Measurements from ENCODE around the gene PACRG. TPM values are rescaled to one million over a fixed set of nuclear protein-coding genes. Genes with fewer than 3 reads are reported as not detected.

The PACRG gene
- polyA plus RNA-seq, 1 donor from 2014 or later = 16.6 TPM

DNA sequence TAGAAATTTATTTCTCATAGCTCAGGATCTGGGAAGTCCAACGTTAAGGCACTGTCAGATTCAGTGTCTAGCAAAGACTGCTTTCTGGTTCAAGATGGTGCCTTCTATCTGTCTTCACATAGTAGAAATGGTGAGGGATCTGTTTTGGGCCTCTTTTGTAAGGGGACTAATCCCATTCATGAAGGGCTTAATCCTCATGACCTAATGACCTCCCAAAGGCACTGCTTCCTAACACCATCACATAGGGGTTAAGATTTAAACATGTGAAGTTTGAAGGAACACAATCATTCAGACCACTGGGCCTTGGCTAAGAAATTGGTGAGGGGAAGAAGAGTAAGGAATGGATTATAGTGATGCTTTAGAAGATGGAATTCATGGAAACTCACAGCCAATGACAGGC lies 237.6 kb downstream of the PACRG start:
- no peak overlapping the region for H3K4me3 ChIP-seq (ENCODE audit: low read length)
- no peaks in the 10 kb centered on the region for H3K79me2 ChIP-seq (replicated peaks; ENCODE audit: insufficient read depth, low read length)
- no peak overlapping the region for H3K27ac ChIP-seq (ENCODE audit: low read length)
- H3K9me2 ChIP-seq (ENCODE audit: insufficient read depth, low read length) = no peaks in the 10 kb centered on the region
- TF ChIP-seq POLR2AphosphoS5 (IDR thresholded peaks at IDR 0.05) (no peak), EZH2 (IDR thresholded peaks at IDR 0.05; ENCODE audit: borderline replicate concordance, insufficient read depth, low read length, poor library complexity, severe bottlenecking) (no peak), SMC3 (conservative IDR thresholded peaks at IDR 0.05; ENCODE audit: poor library complexity) (no peak), TAF1 (IDR thresholded peaks at IDR 0.05; ENCODE audit: low read depth) (no peak), MXI1 (conservative IDR thresholded peaks at IDR 0.05; ENCODE audit: poor library complexity, severe bottlenecking) (no peak), RAD21 (conservative IDR thresholded peaks at IDR 0.05) (no peak), EP300 (conservative IDR thresholded peaks at IDR 0.05; ENCODE audit: poor library complexity, severe bottlenecking) (no peak)
- TF ChIP-seq, protein P1, sequence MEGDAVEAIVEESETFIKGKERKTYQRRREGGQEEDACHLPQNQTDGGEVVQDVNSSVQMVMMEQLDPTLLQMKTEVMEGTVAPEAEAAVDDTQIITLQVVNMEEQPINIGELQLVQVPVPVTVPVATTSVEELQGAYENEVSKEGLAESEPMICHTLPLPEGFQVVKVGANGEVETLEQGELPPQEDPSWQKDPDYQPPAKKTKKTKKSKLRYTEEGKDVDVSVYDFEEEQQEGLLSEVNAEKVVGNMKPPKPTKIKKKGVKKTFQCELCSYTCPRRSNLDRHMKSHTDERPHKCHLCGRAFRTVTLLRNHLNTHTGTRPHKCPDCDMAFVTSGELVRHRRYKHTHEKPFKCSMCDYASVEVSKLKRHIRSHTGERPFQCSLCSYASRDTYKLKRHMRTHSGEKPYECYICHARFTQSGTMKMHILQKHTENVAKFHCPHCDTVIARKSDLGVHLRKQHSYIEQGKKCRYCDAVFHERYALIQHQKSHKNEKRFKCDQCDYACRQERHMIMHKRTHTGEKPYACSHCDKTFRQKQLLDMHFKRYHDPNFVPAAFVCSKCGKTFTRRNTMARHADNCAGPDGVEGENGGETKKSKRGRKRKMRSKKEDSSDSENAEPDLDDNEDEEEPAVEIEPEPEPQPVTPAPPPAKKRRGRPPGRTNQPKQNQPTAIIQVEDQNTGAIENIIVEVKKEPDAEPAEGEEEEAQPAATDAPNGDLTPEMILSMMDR (IDR thresholded peaks at IDR 0.05; ENCODE audit: poor library complexity, severe bottlenecking) = no peak
- TF ChIP-seq, protein P2, sequence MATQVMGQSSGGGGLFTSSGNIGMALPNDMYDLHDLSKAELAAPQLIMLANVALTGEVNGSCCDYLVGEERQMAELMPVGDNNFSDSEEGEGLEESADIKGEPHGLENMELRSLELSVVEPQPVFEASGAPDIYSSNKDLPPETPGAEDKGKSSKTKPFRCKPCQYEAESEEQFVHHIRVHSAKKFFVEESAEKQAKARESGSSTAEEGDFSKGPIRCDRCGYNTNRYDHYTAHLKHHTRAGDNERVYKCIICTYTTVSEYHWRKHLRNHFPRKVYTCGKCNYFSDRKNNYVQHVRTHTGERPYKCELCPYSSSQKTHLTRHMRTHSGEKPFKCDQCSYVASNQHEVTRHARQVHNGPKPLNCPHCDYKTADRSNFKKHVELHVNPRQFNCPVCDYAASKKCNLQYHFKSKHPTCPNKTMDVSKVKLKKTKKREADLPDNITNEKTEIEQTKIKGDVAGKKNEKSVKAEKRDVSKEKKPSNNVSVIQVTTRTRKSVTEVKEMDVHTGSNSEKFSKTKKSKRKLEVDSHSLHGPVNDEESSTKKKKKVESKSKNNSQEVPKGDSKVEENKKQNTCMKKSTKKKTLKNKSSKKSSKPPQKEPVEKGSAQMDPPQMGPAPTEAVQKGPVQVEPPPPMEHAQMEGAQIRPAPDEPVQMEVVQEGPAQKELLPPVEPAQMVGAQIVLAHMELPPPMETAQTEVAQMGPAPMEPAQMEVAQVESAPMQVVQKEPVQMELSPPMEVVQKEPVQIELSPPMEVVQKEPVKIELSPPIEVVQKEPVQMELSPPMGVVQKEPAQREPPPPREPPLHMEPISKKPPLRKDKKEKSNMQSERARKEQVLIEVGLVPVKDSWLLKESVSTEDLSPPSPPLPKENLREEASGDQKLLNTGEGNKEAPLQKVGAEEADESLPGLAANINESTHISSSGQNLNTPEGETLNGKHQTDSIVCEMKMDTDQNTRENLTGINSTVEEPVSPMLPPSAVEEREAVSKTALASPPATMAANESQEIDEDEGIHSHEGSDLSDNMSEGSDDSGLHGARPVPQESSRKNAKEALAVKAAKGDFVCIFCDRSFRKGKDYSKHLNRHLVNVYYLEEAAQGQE (IDR thresholded peaks at IDR 0.05; ENCODE audit: borderline replicate concordance) = no peak
- H3K9me3 ChIP-seq (ENCODE audit: low read length) = no peaks in the 10 kb centered on the region
- H4K20me1 ChIP-seq (ENCODE audit: insufficient read depth) = no peaks in the 10 kb centered on the region
- no peak overlapping the region for H2AFZ ChIP-seq (ENCODE audit: low read depth, low read length)
- no peaks in the 10 kb centered on the region for H3F3A ChIP-seq (ENCODE audit: insufficient read depth, low read length, poor library complexity, severe bottlenecking)
- H3K36me3 ChIP-seq (ENCODE audit: insufficient read depth, low read length) = no peaks in the 10 kb centered on the region
- no peaks in the 10 kb centered on the region for H3K27me3 ChIP-seq (ENCODE audit: insufficient read depth, low read depth, low read length)
- no peak overlapping the region for H3K4me2 ChIP-seq (ENCODE audit: low read length)
- no peak overlapping the region for H3K9ac ChIP-seq (ENCODE audit: low read length)

DNA sequence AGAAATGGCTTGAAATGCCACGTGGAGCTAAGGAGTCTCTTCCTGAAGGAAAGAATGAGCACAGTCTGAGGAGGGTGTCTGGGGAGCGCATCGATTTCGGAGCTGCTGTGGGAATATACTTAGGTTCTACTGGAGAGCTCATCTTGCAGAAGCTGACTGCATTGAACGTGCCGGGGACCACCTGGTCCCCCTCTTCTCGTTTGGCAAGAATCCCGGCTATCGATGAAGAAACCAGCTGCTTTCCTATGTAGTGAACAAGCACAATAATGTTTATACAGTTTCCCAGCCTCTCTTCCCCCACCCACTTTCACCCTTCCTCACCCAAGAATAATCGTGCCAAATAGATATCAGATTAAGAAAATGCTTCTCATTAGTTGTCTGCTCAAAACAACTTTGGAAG lies 242.5 kb downstream of the PACRG start:
- Histone ChIP-seq H3K27me3 (ENCODE audit: insufficient read depth, low read depth, low read length) (no peaks in the 10 kb centered on the region), H3F3A (ENCODE audit: insufficient read depth, low read length, poor library complexity, severe bottlenecking) (no peaks in the 10 kb centered on the region), H3K9me3 (ENCODE audit: low read length) (no peaks in the 10 kb centered on the region), H3K9ac (ENCODE audit: low read length) (no peak overlapping the region), H3K79me2 (replicated peaks; ENCODE audit: insufficient read depth, low read length) (no peaks in the 10 kb centered on the region), H3K36me3 (ENCODE audit: insufficient read depth, low read length) (no peaks in the 10 kb centered on the region), H3K4me3 (ENCODE audit: low read length) (no peak overlapping the region), H2AFZ (ENCODE audit: low read depth, low read length) (no peak overlapping the region), H3K4me2 (ENCODE audit: low read length) (no peak overlapping the region), H3K27ac (ENCODE audit: low read length) (no peak overlapping the region), H3K9me2 (ENCODE audit: insufficient read depth, low read length) (no peaks in the 10 kb centered on the region), H4K20me1 (ENCODE audit: insufficient read depth) (no peaks in the 10 kb centered on the region)
- TF ChIP-seq EZH2 (IDR thresholded peaks at IDR 0.05; ENCODE audit: borderline replicate concordance, insufficient read depth, low read length, poor library complexity, severe bottlenecking) (no peak), RAD21 (conservative IDR thresholded peaks at IDR 0.05) (no peak), POLR2AphosphoS5 (IDR thresholded peaks at IDR 0.05) (no peak), EP300 (conservative IDR thresholded peaks at IDR 0.05; ENCODE audit: poor library complexity, severe bottlenecking) (no peak), SMC3 (conservative IDR thresholded peaks at IDR 0.05; ENCODE audit: poor library complexity) (no peak), MXI1 (conservative IDR thresholded peaks at IDR 0.05; ENCODE audit: poor library complexity, severe bottlenecking) (no peak), TAF1 (IDR thresholded peaks at IDR 0.05; ENCODE audit: low read depth) (no peak)
- TF ChIP-seq, protein P1 (IDR thresholded peaks at IDR 0.05; ENCODE audit: poor library complexity, severe bottlenecking) = no peak
- TF ChIP-seq, protein P2 (IDR thresholded peaks at IDR 0.05; ENCODE audit: borderline replicate concordance) = no peak

Measured in neural cell (in vitro differentiated cells).